SK-N-SH (cell line): ENCODE measurements around the gene BEGAIN.

Experiments
- CTCF ChIP-seq: fragments of 200-600 bp; sonication (generic); IDR thresholded peaks from 2 replicates; pipeline ENCODE4 v1.6.1; 2017; ENCODE audit warnings: antibody characterized with exemption, mild to moderate bottlenecking, moderate library complexity
- GABPA ChIP-seq: IDR thresholded peaks from 2 replicates; pipeline ENCODE4 v1.4.0; 2012; ENCODE audit warnings: low read depth, mild to moderate bottlenecking
- MAX ChIP-seq: IDR thresholded peaks from 2 replicates; pipeline ENCODE4 v1.4.0; 2012; ENCODE audit warnings: low read depth
- MXI1 ChIP-seq: IDR thresholded peaks from 2 replicates; pipeline ENCODE4 v1.6.1; 2012; ENCODE audit warnings: mild to moderate bottlenecking, low read depth, low read length, improper control_type of control experiment
- RAD21 ChIP-seq: IDR thresholded peaks from 2 replicates; pipeline ENCODE4 v1.6.1; 2012; ENCODE audit warnings: mild to moderate bottlenecking, low read length
- SIN3A ChIP-seq: IDR thresholded peaks from 2 replicates; pipeline ENCODE4 v1.6.1; 2012; ENCODE audit warnings: low read depth, mild to moderate bottlenecking, low read length, moderate library complexity, borderline replicate concordance

- TF ChIP-seq CTCF (no peak), MAX (no peak), RAD21 (no peak), SIN3A (no peak), MXI1 (no peak), GABPA (no peak)
Observed at GRCh38 chr14:100549834-100550625, 37.2 kb downstream of the BEGAIN start.
